Kidney (tissue), 14 donors: ENCODE measurements around the gene ENTR1. TPM values are rescaled to one million over a fixed set of nuclear protein-coding genes. Genes with fewer than 3 reads are reported as not detected.

Experiments
- DNase-seq, 5 donors: peaks; one replicate each; pipeline ENCODE4 v3.0.0-alpha.2; 2013 to 2020
- FAIRE-seq: peaks from 2 replicates; lab custom pipeline; 2012; peaks lifted over from hg19 to GRCh38; lab: Jason Lieb, UNC
- H3K27ac ChIP-seq, 2 donors: one replicate each; pipeline ENCODE4 v1.7.0; 2013; ENCODE audit warnings: low read depth in 2 of 2, low read length in 2 of 2, inconsistent platforms in 1 of 2
- H3K27me3 ChIP-seq: one replicate; pipeline ENCODE4 v1.7.1; 2013; ENCODE audit warnings: low read length, inconsistent platforms; ENCODE audit not compliant: control insufficient read depth, insufficient read depth
- H3K36me3 ChIP-seq, 3 donors: one replicate each; pipeline versions ENCODE4 v1.7.0 to v1.7.1; 2013; ENCODE audit warnings: low read length in 3 of 3, control low read depth in 1 of 3, inconsistent platforms in 1 of 3; ENCODE audit not compliant: insufficient read depth in 3 of 3, control insufficient read depth in 2 of 3
- H3K4me1 ChIP-seq, 3 donors: one replicate each; pipeline versions ENCODE4 v1.7.0 to v1.7.1; 2013; ENCODE audit warnings: low read length in 3 of 3, inconsistent platforms in 1 of 3, low read depth in 1 of 3; ENCODE audit not compliant: control insufficient read depth in 2 of 3, insufficient read depth in 2 of 3
- H3K4me3 ChIP-seq, 3 donors: one replicate each; pipeline versions ENCODE4 v1.7.0 to v1.8.1; 2013; ENCODE audit warnings: low read length in 3 of 3, control low read depth in 1 of 3, inconsistent platforms in 1 of 3
- H3K9ac ChIP-seq, 3 donors: one replicate each; pipeline versions ENCODE4 v1.7.0 to v1.7.1; 2013; ENCODE audit warnings: low read length in 3 of 3, control low read depth in 1 of 3, inconsistent platforms in 1 of 3
- H3K9me3 ChIP-seq, 3 donors: one replicate each; pipeline versions ENCODE4 v1.7.0 to v1.7.1; 2013; ENCODE audit warnings: low read length in 3 of 3, control low read depth in 1 of 3, inconsistent platforms in 1 of 3; ENCODE audit not compliant: control insufficient read depth in 2 of 3, insufficient read depth in 1 of 3
- CTCF ChIP-seq: IDR thresholded peaks from 3 replicates; pipeline ENCODE4 v1.5.1; 2012; ENCODE audit warnings: mild to moderate bottlenecking, moderate library complexity, borderline replicate concordance; ENCODE audit not compliant: insufficient read depth; ENCODE audit errors: extremely low read depth
- intact Hi-C: fragments of 100-400 bp; cut with DNase I; formaldehyde crosslinking; loops from one replicate; pipeline ENCODE4 v1.11.1; 2022
- polyA plus RNA-seq: library from polyadenylated mRNA; stranded (reverse); fragments of 350-450 nt; fragmentation: Illumina TruSeq; extraction: RNeasy Lipid Tissue Mini Kit (QIAGEN cat#74804); gene quantifications from one replicate; pipeline ENCODE4 v1.2.3, GENCODE V29; 2014; ENCODE audit warnings: low read depth, low replicate concordance; ENCODE audit not compliant: insufficient read depth
- total RNA-seq: library from RNA; stranded (reverse); fragmentation: NEBNext Ultra II Directional; extraction: Animal tissue kit (Norgen Biotek cat#: 25700); gene quantifications from one replicate; pipeline ENCODE4 v1.2.1, GENCODE V29; 2021
- donor health status: control.
- donor health status: control.
- donor health status: control.
- donor health status: control.
- donor health status: control.
- donor health status: DM: yes; HTN: yes; CAD: no.
- donor health status: Normal renal cell carcinoma (clear cell type).

ENTR1 gene
- total and polyA plus RNA-seq, 2 donors from 2014 or later = 25.9 to 36.2 TPM

- no peak overlapping the region for H3K4me3 ChIP-seq
- peaks cover 2 to 27% (median 22%) of the 10 kb centered on the region in 3 donors for H3K36me3 ChIP-seq
- intact Hi-C loops = no loop called here
- peaks cover 0 to 14% (median 4%) of the 10 kb centered on the region in 3 donors for H3K4me1 ChIP-seq
- H3K27me3 ChIP-seq = no peaks in the 10 kb centered on the region
- TF ChIP-seq CTCF = no peak
- H3K27ac ChIP-seq = no peak overlapping the region
- no peaks in the 10 kb centered on the region for H3K9me3 ChIP-seq
- FAIRE-seq = no peak
- peak in 1 of 5 donors; percentile 71 for DNase-seq
- no peak overlapping the region for H3K9ac ChIP-seq
These were observed 31.3 kb upstream of the ENTR1 start for GRCh38 chr9:136441681-136442245.

- no peak for TF ChIP-seq CTCF
- Histone ChIP-seq H3K27me3 (no peaks in the 10 kb centered on the region), H3K27ac (no peak overlapping the region), H3K4me1 (peaks cover 0 to 15% (median 4%) of the 10 kb centered on the region in 3 donors), H3K9me3 (no peaks in the 10 kb centered on the region), H3K9ac (no peak overlapping the region), H3K4me3 (no peak overlapping the region), H3K36me3 (peaks cover 2 to 24% (median 18%) of the 10 kb centered on the region in 3 donors)
- intact Hi-C loops = no loop called here
- FAIRE-seq (no peak), DNase-seq (no peak)
These were observed 30.8 kb upstream of the ENTR1 start for GRCh38 chr9:136441191-136441680.

- DNase-seq (peak; percentile 79 to 88 (median 85)), FAIRE-seq (no peak)
- Histone ChIP-seq H3K27ac (no peak within 1 kb of the TSS), H3K4me1 (peaks cover 0 to 15% (median 4%) of the 10 kb centered on the region in 3 donors), H3K9ac (peak within 1 kb of the TSS in 2 of 3 donors; percentile 26 to 49), H3K9me3 (no peaks in the 10 kb centered on the region), H3K36me3 (peaks cover 0 to 16% (median 11%) of the 10 kb centered on the region in 3 donors), H3K4me3 (peak within 1 kb of the TSS; percentile 9 to 62 (median 56)), H3K27me3 (no peaks in the 10 kb centered on the region)
- intact Hi-C loops = no loop called here
- TF ChIP-seq CTCF = peak; percentile 34
These were observed 29.3 kb upstream of the ENTR1 start, which contains the start of gene INPP5E for GRCh38 chr9:136439481-136440408. Gene INPP5E, minus strand, starts transcription at chr9:136439845. Its CDS starts 426 bp downstream, at chr9:136439419.
